SK-N-SH (cell line): ENCODE results near the gene SLC25A21. TPM values are rescaled to one million over a fixed set of nuclear protein-coding genes. Genes with fewer than 3 reads are reported as not detected.

Source experiments
- CTCF ChIA-PET: fragments of 300-600, 350-600 bp; formaldehyde crosslinking; extraction: SDS; loops from one replicate; lab custom pipeline; 2021; lab: Yijun Ruan, JAX
- POLR2A ChIA-PET: fragments of 350-600 bp; sonication (Branson Sonifier 250); formaldehyde crosslinking; extraction: SDS; loops from one replicate; lab custom pipeline; 2020; ENCODE audit warnings: antibody characterized with exemption, inconsistent platforms; lab: Yijun Ruan, JAX
- DNase-seq: peaks from one replicate; pipeline ENCODE4 v3.0.0; 2012
- H2AFZ ChIP-seq: fragments of 200-600 bp; sonication (generic); 2 replicates; pipeline ENCODE4 v1.8.1; 2016; ENCODE audit warnings: antibody characterized with exemption, mild to moderate bottlenecking, low read depth
- H3F3A ChIP-seq: fragments of 200-600 bp; sonication (generic); replicated peaks from 2 replicates; pipeline ENCODE3; 2016; ENCODE audit warnings: antibody characterized with exemption, mild to moderate bottlenecking; ENCODE audit not compliant: insufficient read depth
- H3K27ac ChIP-seq, 2 experiments: fragments of 200-500 bp in 1 of 2; fragments of 200-600 bp in 1 of 2; sonication (Bioruptor generic) in 1 of 2; sonication (generic), shearing (Covaris generic) in 1 of 2; 2 replicates each; pipeline versions ENCODE4 v1.5.1 to v1.6.1; 2014 to 2016; ENCODE audit warnings: low read depth in 2 of 2, inconsistent platforms in 1 of 2, low read length in 1 of 2, mild to moderate bottlenecking in 1 of 2, mixed read lengths in 1 of 2
- H3K27me3 ChIP-seq: fragments of 200-600 bp; sonication (generic), shearing (Covaris generic); 2 replicates; pipeline ENCODE4 v1.6.1; 2016; ENCODE audit warnings: mixed run types; ENCODE audit not compliant: insufficient read depth
- H3K36me3 ChIP-seq, 2 experiments: fragments of 200-500 bp in 1 of 2; fragments of 200-600 bp in 1 of 2; sonication (Bioruptor generic) in 1 of 2; sonication (generic) in 1 of 2; replicated peaks in 1 of 2; 2 replicates each; pipeline versions ENCODE3 to v1.5.1; 2014 to 2016; ENCODE audit warnings: low read length in 1 of 2, mild to moderate bottlenecking in 1 of 2; ENCODE audit not compliant: insufficient read depth in 2 of 2, control insufficient read depth in 1 of 2
- H3K4me1 ChIP-seq, 2 experiments: fragments of 200-500 bp in 1 of 2; fragments of 200-600 bp in 1 of 2; sonication (Bioruptor generic) in 1 of 2; sonication (generic), shearing (Covaris generic) in 1 of 2; 2 replicates each; pipeline versions ENCODE4 v1.5.1 to v1.6.1; 2014 to 2016; ENCODE audit warnings: low read depth in 1 of 2, low read length in 1 of 2, mixed run types in 1 of 2; ENCODE audit not compliant: insufficient read depth in 2 of 2, control insufficient read depth in 1 of 2
- H3K4me2 ChIP-seq: fragments of 200-600 bp; sonication (generic), shearing (Covaris generic); 2 replicates; pipeline ENCODE4 v1.6.1; 2017; ENCODE audit warnings: mixed run types
- H3K4me3 ChIP-seq, 2 experiments: fragments of 200-500 bp in 1 of 2; fragments of 200-600 bp in 1 of 2; sonication (Bioruptor generic) in 1 of 2; sonication (generic), shearing (Covaris generic) in 1 of 2; 2 replicates each; pipeline versions ENCODE4 v1.5.1 to v1.8.1; 2014 to 2016; ENCODE audit warnings: low read depth in 2 of 2, inconsistent platforms in 1 of 2, low read length in 1 of 2, mild to moderate bottlenecking in 1 of 2, mixed read lengths in 1 of 2, moderate library complexity in 1 of 2
- H3K79me2 ChIP-seq: fragments of 200-600 bp; sonication (generic); 2 replicates; pipeline ENCODE4 v1.8.1; 2017; ENCODE audit warnings: mild to moderate bottlenecking; ENCODE audit not compliant: insufficient read depth
- H3K9ac ChIP-seq: fragments of 200-600 bp; sonication (generic); 2 replicates; pipeline ENCODE4 v1.6.1; 2017; ENCODE audit warnings: mixed run types
- H3K9me2 ChIP-seq: fragments of 200-600 bp; sonication (generic); 2 replicates; pipeline ENCODE4 v1.6.1; 2017; ENCODE audit warnings: mixed run types
- H3K9me3 ChIP-seq: fragments of 200-600 bp; sonication (generic); 2 replicates; pipeline ENCODE4 v1.6.1; 2017; ENCODE audit warnings: mixed run types, mild to moderate bottlenecking, moderate library complexity
- H4K20me1 ChIP-seq: fragments of 200-600 bp; sonication (generic); 2 replicates; pipeline ENCODE4 v1.6.1; 2017; ENCODE audit warnings: mild to moderate bottlenecking, mixed run types; ENCODE audit not compliant: insufficient read depth
- FOSL2 ChIP-seq: IDR thresholded peaks from 2 replicates; pipeline ENCODE4 v1.4.0; 2012; ENCODE audit warnings: low read depth, mild to moderate bottlenecking, moderate library complexity, borderline replicate concordance
- FOXM1 ChIP-seq: IDR thresholded peaks from 2 replicates; pipeline ENCODE4 v1.4.0; 2012; ENCODE audit warnings: low read depth, mild to moderate bottlenecking
- GABPA ChIP-seq: IDR thresholded peaks from 2 replicates; pipeline ENCODE4 v1.4.0; 2012; ENCODE audit warnings: low read depth, mild to moderate bottlenecking
- GATA2 ChIP-seq: sonication (generic); formaldehyde crosslinking; IDR thresholded peaks from 2 replicates; pipeline ENCODE4 v1.5.0; 2020; ENCODE audit warnings: mild to moderate bottlenecking, missing genetic modification reagents
- MXI1 ChIP-seq: IDR thresholded peaks from 2 replicates; pipeline ENCODE4 v1.6.1; 2012; ENCODE audit warnings: mild to moderate bottlenecking, low read depth, low read length, improper control_type of control experiment
- NFIC ChIP-seq: IDR thresholded peaks from 2 replicates; pipeline ENCODE4 v1.4.0; 2012; ENCODE audit warnings: borderline replicate concordance
- RAD21 ChIP-seq: IDR thresholded peaks from 2 replicates; pipeline ENCODE4 v1.6.1; 2012; ENCODE audit warnings: mild to moderate bottlenecking, low read length
- RCOR1 ChIP-seq: fragments of 150-350 bp; IDR thresholded peaks from 2 replicates; pipeline ENCODE4 v1.6.1; 2017; ENCODE audit warnings: antibody characterized with exemption, low read length
- SIN3A ChIP-seq: IDR thresholded peaks from 2 replicates; pipeline ENCODE4 v1.6.1; 2012; ENCODE audit warnings: low read depth, mild to moderate bottlenecking, low read length, moderate library complexity, borderline replicate concordance
- SMC3 ChIP-seq: IDR thresholded peaks from 2 replicates; pipeline ENCODE4 v1.6.1; 2012; ENCODE audit warnings: low read depth, low read length, improper control_type of control experiment
- TAF1 ChIP-seq: IDR thresholded peaks from 2 replicates; pipeline ENCODE4 v1.6.1; 2012; ENCODE audit warnings: low read depth, mild to moderate bottlenecking, low read length, moderate library complexity, borderline replicate concordance
- TEAD4 ChIP-seq: IDR thresholded peaks from 2 replicates; pipeline ENCODE4 v1.4.0; 2012; ENCODE audit warnings: mild to moderate bottlenecking, borderline replicate concordance; ENCODE audit not compliant: insufficient read depth
- YY1 ChIP-seq: IDR thresholded peaks from 2 replicates; pipeline ENCODE4 v1.4.0; 2012; ENCODE audit warnings: low read depth, mild to moderate bottlenecking
- WGBS: methylation state at CpG from one replicate; pipeline ENCODE4 v1.1.6; 2017; ENCODE audit warnings: low lambda C conversion rate; 5-methylcytosine and 5-hydroxymethylcytosine counted together
- polyA plus RNA-seq, 3 experiments: library from polyadenylated mRNA; depleted of rRNA; stranded (reverse); fragments of >200 nt; gene quantifications; 2 replicates each; pipeline ENCODE4 v1.2.3, GENCODE V29; 2012
- TF ChIP-seq, protein P1 (sequence below): fragments of 150-350 bp; IDR thresholded peaks from 2 replicates; pipeline ENCODE4 v1.6.1; 2017; ENCODE audit warnings: antibody characterized with exemption, low read length, low read depth, borderline replicate concordance
- TF ChIP-seq, protein P2 (sequence below): fragments of 200-600 bp; sonication (generic); IDR thresholded peaks from 2 replicates; pipeline ENCODE4 v1.6.1; 2017; ENCODE audit warnings: antibody characterized with exemption, mild to moderate bottlenecking, moderate library complexity
- TF ChIP-seq, protein P3 (sequence below): IDR thresholded peaks from 2 replicates; pipeline ENCODE4; 2012
- TF ChIP-seq, protein P4 (sequence below): IDR thresholded peaks from 2 replicates; pipeline ENCODE4 v1.4.0; 2012; ENCODE audit warnings: low read depth
- TF ChIP-seq, protein P5 (sequence below): fragments of 150-350 bp; IDR thresholded peaks from 2 replicates; pipeline ENCODE4 v1.6.1; 2016; ENCODE audit warnings: mild to moderate bottlenecking, low read depth, low read length

The SLC25A21 gene
- polyA plus RNA-seq, 1 of the 3 experiments (the other 2 are of a cell fraction), result not detected

DNA sequence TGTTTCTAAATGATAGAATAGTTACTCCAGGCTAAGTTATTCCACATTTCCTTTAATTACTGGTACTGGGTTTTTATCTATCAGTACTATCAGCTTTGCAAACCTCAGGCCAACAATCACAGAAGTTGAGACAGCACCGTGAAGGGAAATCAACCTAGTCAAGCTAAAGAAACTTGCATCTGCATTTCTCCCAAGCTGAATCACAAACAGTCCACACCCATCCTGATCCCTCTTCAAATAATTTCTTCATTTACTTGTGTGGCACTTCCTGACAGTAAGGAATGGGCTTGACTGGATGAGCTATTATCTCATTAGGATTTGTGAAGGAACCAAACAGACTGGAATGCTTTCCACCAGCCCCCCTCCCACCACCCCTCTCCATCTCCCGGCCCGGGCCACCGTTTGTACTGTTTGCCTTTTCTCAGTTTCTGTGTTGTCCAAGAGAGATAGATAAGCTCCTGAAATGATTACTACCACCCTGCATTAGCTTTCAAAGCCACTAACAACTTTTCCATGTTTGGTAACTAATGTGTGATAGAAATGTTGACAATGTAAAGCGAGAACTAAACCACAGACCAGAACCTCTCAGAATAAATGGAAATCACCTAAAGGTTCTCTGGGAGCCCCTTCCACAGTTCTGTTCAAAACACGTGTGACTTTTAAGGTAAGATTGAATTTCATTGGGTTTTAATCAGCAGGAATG, 236.3 kb downstream of the SLC25A21 start:
- no peak for DNase-seq
- Histone ChIP-seq H3K4me3 (no peak overlapping the region), H3K27me3 (no peaks in the 10 kb centered on the region; the same call in 1 of the 2 replicates)
- 5% methylated on average over 6 of the region's 6 CpGs for WGBS
- no peak for TF ChIP-seq SMC3
- TF ChIP-seq RCOR1, result no peak
- TF ChIP-seq FOXM1, result no peak
- no peak for TF ChIP-seq RAD21
- TF ChIP-seq, protein P1, sequence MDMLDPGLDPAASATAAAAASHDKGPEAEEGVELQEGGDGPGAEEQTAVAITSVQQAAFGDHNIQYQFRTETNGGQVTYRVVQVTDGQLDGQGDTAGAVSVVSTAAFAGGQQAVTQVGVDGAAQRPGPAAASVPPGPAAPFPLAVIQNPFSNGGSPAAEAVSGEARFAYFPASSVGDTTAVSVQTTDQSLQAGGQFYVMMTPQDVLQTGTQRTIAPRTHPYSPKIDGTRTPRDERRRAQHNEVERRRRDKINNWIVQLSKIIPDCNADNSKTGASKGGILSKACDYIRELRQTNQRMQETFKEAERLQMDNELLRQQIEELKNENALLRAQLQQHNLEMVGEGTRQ, result no peak
- TF ChIP-seq, all 33 proteins: peak for 0
- Histone ChIP-seq H3K4me2 (no peak overlapping the region), H4K20me1 (no peaks in the 10 kb centered on the region), H3K9me3 (no peaks in the 10 kb centered on the region), H3K27ac (no peak overlapping the region), H3K9me2 (no peaks in the 10 kb centered on the region), H3F3A (no peaks in the 10 kb centered on the region), H3K36me3 (no peaks in the 10 kb centered on the region), H3K9ac (no peak overlapping the region), H2AFZ (no peak overlapping the region), H3K4me1 (no peaks in the 10 kb centered on the region), H3K79me2 (no peaks in the 10 kb centered on the region)
- CTCF ChIA-PET, result no interaction called here
- POLR2A ChIA-PET, result no interaction called here

DNA sequence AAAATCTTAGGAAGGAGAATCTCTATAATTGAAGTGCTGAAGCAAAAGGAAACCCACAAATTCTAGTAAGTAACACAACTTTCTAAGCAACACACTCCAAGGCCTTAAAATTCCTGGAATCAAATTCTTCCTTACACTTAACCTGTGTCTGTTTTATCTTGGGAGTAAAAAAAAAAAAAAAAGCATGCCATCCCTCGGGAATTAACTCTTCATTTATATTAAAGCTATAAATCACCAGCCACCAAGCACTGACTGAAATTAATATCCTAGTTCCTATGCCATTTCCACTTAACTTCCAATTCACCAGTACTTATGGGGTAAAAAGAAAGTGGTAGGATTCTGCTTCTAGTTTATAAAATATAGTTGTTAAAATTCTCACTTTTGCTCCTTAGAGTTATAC, 238.1 kb downstream of the SLC25A21 start:
- Histone ChIP-seq H3F3A (no peaks in the 10 kb centered on the region), H3K9me2 (no peaks in the 10 kb centered on the region), H3K4me2 (no peak overlapping the region), H3K9ac (no peak overlapping the region), H3K79me2 (no peaks in the 10 kb centered on the region), H3K27me3 (no peaks in the 10 kb centered on the region; the same call in 1 of the 2 replicates), H4K20me1 (no peaks in the 10 kb centered on the region), H3K27ac (no peak overlapping the region), H3K36me3 (no peaks in the 10 kb centered on the region), H3K9me3 (no peaks in the 10 kb centered on the region), H3K4me1 (no peaks in the 10 kb centered on the region), H3K4me3 (no peak overlapping the region), H2AFZ (no peak overlapping the region)
- TF ChIP-seq GATA2 (CRISPR knock-in tag) (no peak), MXI1 (no peak), SIN3A (no peak), GABPA (no peak), YY1 (no peak), NFIC (no peak), FOXM1 (no peak), SMC3 (no peak), TAF1 (no peak), TEAD4 (no peak), FOSL2 (no peak), RAD21 (no peak)
- TF ChIP-seq, protein P1, result no peak
- TF ChIP-seq, protein P2, sequence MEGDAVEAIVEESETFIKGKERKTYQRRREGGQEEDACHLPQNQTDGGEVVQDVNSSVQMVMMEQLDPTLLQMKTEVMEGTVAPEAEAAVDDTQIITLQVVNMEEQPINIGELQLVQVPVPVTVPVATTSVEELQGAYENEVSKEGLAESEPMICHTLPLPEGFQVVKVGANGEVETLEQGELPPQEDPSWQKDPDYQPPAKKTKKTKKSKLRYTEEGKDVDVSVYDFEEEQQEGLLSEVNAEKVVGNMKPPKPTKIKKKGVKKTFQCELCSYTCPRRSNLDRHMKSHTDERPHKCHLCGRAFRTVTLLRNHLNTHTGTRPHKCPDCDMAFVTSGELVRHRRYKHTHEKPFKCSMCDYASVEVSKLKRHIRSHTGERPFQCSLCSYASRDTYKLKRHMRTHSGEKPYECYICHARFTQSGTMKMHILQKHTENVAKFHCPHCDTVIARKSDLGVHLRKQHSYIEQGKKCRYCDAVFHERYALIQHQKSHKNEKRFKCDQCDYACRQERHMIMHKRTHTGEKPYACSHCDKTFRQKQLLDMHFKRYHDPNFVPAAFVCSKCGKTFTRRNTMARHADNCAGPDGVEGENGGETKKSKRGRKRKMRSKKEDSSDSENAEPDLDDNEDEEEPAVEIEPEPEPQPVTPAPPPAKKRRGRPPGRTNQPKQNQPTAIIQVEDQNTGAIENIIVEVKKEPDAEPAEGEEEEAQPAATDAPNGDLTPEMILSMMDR, result no peak
- TF ChIP-seq, protein P3, sequence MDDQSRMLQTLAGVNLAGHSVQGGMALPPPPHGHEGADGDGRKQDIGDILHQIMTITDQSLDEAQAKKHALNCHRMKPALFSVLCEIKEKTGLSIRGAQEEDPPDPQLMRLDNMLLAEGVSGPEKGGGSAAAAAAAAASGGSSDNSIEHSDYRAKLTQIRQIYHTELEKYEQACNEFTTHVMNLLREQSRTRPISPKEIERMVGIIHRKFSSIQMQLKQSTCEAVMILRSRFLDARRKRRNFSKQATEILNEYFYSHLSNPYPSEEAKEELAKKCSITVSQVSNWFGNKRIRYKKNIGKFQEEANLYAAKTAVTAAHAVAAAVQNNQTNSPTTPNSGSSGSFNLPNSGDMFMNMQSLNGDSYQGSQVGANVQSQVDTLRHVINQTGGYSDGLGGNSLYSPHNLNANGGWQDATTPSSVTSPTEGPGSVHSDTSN, result no peak
- TF ChIP-seq, protein P4, sequence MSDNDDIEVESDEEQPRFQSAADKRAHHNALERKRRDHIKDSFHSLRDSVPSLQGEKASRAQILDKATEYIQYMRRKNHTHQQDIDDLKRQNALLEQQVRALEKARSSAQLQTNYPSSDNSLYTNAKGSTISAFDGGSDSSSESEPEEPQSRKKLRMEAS, result no peak
- TF ChIP-seq, protein P5, sequence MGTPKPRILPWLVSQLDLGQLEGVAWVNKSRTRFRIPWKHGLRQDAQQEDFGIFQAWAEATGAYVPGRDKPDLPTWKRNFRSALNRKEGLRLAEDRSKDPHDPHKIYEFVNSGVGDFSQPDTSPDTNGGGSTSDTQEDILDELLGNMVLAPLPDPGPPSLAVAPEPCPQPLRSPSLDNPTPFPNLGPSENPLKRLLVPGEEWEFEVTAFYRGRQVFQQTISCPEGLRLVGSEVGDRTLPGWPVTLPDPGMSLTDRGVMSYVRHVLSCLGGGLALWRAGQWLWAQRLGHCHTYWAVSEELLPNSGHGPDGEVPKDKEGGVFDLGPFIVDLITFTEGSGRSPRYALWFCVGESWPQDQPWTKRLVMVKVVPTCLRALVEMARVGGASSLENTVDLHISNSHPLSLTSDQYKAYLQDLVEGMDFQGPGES, result no peak
- POLR2A ChIA-PET, result no interaction called here
- DNase-seq, result no peak
- CTCF ChIA-PET, result interaction anchor here (3.1 kb wide), 1 partner anchor 8 kb away, joined by 11 read pairs; no protein-coding TSS in a partner anchor
- WGBS, result 21% methylated on average over 1 of the region's 1 CpG
